ENCODE data around the gene RPS6KB1.
"Not testable (repeated sequence)": the region's sequence is repeated elsewhere in the genome, so short reads cannot be mapped to it uniquely, and the experiment has no call there.

The RPS6KB1 gene

DNA sequence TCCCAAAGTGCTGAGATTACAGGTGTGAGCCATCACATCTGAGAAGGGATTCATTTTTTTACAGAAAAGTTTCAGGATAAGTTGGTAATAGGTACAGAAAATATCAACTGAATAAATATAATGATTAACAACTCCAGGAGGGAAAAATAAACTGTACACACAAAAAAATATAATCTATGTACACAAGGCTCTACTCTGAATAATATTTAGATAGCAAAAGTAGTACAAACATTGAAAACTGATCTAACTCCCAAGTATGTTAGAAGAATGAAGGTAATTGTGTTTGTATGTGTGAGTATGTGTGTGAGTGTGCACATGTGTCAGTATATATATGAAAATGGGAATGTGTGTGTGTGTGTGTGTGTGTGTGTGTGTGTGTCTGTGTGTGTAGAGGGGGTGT lies 20.6 kb upstream of the RPS6KB1 start:
- DNase-seq (ENCODE audit: low read depth): no peak

DNA sequence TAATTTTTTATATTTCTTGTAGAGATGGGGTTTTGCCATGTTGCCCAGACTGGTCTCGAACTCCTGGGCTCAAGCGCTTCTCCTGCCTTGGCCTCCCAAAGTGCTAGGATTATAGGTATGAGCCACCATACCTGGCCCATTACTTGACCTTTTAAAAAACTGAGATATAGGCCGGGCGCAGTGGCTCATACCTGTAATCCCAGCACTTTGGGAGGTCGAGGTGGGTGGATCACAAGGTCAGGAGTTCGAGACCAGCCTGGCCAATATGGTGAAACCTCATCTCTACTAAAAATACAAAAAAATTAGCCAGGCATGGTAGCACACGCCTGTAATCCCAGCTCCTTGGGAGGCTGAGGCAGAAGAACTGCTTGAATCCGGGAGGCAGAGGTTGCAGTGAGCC lies 19.5 kb upstream of the RPS6KB1 start:
- not testable (repeated sequence) for DNase-seq (ENCODE audit: low read depth)

DNA sequence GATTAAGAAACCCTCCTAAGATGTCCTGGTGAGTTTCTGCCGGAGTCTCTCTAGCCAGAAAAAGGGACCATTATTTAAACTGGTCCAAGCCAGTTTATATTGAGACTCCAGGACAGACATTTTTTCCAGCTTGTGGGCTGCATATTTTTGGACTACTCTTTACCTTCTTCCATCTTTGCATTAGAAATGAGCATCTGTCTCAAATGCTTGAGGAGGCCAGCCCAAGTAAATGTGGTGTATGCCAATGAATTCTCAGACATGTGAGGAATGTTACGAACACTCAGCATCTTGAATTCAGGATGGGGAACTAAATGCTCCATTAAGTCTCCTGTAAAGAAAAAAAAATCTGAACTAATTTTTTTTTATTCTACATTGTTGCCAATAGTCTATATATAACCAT lies 18.5 kb upstream of the RPS6KB1 start:
- DNase-seq (ENCODE audit: low read depth): no peak

DNA sequence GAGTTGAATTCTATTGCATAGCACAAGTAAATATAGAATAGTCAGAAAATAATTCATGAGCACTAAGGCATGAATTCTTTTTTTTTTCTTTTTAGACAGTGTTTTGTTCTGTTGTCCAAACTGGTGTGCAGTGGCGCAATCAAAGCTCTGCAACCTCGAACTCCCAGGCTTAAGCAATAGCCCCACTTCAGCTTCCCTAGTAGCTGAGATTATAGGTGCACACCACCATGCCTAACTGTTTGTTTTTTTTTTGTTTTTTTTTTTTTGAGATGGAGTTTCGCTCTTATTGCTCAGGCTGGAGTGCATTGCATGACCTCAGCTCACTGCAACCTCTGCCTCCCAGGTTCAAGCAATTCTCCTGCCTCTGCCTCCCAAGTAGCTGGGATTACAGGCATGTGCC lies 16.8 kb upstream of the RPS6KB1 start:
- DNase-seq (ENCODE audit: low read depth): no peak

DNA sequence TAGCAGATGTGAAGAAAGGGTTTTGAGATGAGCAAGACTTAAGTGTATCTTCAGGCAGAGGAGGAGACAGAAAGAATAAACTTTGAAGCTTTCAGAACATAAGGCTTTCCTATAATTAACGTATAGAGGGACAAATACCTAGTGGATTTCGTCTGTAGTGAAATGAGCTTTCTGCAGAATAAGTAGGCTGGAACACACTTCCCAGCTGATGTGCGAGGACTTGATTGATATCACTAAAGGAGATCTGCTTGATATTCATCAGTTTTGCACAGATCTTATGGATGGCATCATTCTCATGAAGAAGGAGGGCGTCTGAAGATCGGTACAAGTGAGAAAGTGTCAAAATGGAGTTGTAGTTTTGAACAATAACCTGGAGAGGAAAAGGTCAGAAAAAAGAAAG lies 15.0 kb upstream of the RPS6KB1 start:
- no peak for DNase-seq (ENCODE audit: low read depth)

DNA sequence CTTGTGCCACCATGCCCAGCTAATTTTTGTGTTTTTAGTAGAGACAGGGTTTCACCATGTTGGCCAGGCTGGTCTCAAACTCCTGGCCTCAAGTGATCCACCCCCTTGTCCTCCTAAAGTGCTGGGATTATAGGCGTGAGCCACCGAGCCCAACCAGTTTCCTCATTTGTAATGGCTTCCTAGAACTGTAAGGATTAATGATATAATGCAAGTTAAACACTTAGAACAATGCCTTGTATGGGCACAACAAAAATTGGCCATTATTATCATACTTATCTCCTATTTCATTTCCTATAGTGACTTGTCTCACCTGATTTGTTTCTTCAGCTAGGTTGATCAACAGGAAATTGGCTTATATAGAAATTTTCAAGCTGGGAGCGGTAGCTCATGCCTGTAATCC lies 14.3 kb upstream of the RPS6KB1 start:
- DNase-seq (ENCODE audit: low read depth): no peak

DNA sequence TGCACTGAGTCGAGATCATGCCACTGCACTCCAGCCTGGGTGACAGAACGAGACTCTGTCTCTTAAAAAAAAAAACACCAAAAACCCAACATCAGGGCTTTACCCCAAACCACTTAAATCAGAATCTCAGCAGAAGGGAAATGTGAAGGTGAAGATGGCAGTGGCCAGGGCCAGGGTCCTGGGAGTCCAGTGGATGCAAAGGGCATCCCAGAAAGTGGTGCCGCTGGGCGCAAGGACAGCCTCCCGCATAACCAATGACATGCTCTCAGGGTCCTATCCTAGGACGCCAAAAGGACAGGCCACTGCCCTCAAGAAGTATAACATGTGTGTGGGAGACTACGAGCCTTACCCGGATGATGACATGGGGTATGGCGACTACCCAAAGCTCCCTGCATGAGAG lies 8.1 kb upstream of the RPS6KB1 start:
- no peak for DNase-seq (ENCODE audit: low read depth)

DNA sequence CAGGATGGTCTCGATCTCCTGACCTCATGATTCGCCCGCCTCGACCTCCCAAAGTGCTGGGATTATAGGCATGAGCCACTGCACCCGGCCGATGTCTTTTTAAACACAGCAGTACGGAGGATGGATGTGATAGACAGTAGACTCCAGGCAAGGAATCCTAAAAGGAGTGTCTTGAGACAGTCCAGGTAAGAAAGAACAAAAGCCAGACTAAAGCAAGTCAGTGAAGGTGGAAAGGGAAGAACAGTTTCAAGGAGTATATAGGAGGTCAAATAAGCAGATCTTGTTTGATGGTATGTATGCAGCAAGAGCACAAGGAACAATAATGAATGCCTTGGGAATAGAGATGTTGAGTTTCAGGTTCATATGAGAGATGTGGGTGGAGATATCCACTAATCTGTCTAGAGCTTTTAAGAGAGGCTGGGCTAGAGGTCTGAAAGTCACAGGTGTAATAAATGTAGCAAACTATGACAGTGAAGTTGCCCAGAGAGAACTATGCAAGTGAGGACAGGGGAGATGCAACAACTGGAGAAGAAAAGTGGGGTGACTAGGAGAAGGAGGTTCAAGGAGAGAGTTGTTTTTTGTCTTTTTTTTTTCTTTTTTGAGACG lies 4.7 kb upstream of the RPS6KB1 start:
- DNase-seq (ENCODE audit: low read depth): no peak

DNA sequence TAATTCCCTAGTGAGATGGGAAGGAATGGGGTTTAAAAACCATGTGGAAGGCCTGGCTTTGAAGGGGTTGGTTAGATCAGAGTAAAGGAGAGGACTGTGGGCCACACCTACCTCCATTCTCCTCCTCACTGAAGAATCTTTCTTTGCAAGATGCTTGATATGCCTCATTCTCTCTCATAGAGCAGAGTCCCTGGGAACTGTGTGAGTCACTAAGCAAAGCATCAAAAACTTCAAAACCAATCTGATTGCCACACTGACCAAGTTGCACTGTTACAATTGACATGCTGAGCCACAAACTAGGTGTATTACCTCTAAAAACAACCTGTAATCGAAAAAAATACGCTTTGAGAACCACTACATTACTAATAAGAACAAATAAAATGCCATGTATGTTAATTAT lies 2.2 kb upstream of the RPS6KB1 start:
- no peak for DNase-seq (ENCODE audit: low read depth)

DNA sequence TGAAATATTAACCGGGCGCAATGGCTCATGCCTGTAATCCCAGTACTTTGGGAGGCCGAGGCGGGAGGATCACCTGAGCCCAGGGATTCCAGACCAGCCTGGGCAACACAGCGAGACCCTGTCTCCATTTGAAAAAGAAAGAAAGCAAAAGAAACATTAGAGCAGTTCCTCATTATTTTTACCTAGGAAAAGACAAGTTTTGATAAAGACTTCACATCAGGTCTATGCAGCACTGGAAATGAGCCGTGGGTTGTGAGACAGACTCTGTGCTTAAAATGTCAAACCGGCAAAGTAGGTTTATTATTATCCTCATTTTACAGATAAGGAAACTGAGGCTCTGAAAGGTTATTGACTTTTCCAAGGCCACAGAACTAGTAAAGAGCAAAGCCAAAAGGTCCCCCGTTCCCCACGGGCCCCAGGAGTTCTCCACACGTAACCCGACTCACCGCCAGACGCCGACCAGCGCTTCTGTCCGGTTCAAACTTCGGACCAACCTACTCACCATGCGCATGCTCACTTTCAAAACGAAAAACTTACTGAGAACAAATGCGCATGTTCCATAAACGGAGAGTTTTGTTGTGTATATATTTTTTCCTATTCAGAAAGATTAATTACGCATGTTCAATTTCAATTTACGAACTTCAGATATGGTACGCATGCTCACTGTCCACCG lies 534 bp upstream of the RPS6KB1 start:
- no peak for DNase-seq (ENCODE audit: low read depth)

DNA sequence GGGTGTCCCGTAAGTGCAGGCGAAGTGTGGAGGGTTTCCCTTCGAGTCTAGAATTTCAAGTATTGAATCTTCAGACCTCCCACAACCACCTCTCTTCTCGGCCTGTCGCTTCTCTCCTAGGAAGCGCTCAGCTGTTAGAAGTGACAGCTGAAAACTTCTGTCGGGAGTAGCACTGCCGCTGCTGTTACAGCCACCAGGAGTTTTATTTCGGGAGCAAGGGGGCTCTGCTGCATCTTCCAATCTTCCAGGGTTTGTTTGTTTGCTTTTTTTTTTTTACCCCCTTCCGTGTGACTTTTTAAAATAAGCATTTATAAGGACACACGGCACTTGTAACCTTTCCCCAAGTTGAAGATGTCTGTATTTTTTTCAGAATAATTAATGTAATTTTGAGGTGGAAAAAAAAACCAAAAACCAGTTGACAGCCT lies 767 bp downstream of the RPS6KB1 start:
- DNase-seq (ENCODE audit: low read depth): no peak

DNA sequence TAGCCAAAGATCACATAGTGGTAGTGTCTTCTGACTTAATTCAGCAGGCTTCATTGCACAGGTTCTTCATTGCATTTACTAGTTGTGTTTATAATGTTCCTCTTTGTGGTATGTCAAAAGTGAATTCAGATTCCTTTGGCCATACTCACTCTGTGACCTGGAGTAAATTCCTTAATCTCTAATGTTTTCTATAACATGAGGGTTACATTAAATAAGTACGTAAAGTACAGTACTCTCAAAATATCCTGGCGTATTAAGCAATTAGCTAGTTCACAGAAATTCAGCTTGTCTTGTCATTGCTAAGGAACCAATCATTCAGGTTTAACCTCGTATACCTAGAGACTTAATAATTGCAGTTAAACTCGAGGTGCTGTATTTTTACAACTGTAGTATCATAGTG lies 4.2 kb downstream of the RPS6KB1 start:
- no peak for DNase-seq (ENCODE audit: low read depth)

DNA sequence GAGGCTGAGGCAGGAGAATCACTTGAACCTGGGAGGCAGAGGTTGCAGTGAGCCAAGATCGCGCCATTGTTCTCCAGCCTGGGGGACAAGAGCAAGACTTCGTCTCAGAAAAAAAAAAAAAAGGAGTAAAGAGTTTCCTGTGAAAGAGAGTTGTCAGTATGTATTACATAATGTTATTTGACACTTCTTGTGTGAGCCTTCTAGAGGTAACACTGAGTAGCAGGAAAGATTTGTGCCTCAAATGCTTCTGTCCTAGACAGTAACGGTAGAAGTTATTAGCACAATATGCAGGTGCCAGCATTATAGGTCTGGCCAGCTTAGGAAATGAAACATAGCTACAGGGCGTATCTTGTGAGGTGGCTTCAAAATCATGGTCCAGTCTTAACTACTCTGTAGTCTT lies 6.2 kb downstream of the RPS6KB1 start:
- DNase-seq (ENCODE audit: low read depth): no peak

DNA sequence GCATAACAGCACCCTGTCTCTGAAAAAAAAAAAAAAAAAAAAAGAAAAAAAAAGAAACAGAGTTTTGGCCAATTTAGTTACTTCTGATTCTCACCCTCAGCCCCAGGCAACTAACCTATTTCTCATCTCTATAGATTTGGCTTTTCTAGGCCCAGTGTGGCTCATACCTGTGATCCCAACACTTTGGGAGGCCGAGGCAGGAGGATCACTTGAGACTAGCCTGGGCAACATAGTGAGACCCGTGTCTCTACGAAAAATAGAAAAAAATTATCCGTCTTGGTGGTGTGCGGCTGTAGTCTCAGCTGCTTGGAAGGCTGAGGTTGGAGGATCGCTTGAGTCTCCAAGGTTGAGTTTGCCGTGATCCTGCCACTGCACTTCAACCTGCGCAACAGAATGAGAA lies 8.7 kb downstream of the RPS6KB1 start:
- no peak for DNase-seq (ENCODE audit: low read depth)

DNA sequence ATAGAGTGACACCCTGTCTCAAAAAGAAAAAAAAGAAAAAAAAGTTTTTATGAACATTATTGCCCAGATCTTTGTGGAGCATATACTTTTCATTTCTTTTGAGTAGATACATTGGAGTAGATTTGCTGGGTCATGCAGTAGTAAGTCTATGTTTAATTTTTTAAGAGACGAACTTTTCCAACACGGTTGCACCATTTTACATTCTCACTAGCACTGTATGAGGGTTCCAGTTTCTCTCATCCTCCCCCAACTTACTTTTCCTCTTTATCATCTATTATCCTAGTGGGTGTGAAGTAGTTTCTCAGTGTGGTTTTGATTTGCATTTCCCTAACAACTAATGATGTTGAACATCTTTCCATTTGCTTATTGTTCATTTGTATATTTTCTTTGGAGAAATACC lies 10.5 kb downstream of the RPS6KB1 start:
- no peak for DNase-seq (ENCODE audit: low read depth)

DNA sequence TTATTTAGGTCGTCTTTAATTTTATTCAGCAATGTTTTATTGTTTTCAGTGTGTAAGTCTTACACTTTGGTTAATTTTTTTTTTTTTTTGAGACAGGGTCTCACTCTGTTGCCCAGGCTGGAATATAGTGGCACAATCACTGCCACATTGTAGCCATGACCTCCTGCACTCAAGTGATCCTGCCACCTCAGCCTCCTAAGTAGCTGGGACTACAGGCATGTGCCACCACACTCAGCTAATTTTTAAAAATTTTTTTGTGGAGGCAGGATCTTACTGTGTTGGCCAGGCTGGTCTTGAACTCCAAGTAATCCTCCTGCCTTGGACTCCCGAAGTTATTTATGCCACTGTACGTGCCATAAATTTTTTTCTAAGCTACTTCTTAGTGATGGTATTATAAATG lies 14.5 kb downstream of the RPS6KB1 start:
- DNase-seq (ENCODE audit: low read depth): no peak

DNA sequence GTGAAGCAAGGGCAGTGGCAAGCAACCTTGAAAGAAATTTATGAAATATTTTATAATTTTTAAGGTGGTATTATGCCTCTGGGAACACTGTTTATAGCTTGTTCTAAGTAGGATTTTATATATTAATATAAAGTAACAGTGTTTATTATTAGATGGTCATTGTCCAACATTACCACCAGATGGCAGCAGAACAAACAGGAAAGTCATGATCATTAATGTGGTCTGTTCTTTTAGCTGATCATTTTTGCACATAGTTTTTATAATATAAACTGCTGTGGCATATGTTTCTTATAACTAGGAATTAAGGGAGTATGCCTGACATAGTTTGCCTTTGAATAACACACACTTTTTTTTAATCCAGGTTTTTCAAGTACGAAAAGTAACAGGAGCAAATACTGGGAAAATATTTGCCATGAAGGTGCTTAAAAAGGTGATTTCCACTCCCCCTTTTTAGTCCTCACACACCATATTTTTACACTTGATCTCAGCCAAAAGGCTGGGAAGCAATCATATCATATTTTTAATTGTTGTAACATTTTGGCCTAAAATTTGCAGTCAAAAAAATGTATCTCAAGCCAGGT lies 21.4 kb downstream of the RPS6KB1 start:
- no peak for DNase-seq (ENCODE audit: low read depth)

DNA sequence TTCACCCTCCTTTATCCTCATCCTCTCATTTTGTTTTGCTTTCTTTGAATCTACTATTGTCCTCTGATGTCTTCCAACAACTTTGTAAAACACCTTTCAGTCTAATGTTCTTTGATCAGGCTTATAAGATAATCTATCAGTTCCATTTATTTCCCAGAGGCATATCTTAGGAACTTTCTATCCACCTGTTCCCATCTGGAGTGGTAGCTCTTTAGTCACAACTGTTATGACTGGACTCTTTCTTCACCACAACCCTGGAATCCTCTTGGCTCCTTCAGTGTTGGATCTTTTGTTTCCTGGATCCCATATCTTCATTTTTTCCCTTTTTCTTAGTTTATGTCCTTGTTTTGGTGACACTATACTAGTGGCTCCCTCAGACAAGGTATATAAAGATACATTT lies 23.5 kb downstream of the RPS6KB1 start:
- DNase-seq (ENCODE audit: low read depth): no peak

DNA sequence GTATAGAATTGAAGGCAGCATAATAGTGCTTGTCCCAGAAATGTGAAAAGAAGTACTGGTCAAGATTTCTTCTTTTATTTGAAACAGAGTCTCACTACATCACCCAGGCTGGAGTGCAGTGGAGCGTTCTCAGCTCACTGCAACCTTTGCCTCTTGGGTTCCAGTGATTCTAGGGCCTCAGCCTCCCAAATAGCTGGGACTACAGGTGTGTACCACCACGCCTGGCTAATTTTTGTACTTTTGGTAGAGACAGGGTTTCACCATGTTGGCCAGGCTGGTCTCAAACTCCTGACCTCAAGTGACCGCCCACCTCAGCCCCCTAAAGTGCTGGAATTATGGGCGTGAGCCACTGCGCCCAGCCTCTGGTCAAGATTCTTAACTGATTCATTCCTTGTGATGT lies 27.7 kb downstream of the RPS6KB1 start:
- DNase-seq (ENCODE audit: low read depth): not testable (repeated sequence)

DNA sequence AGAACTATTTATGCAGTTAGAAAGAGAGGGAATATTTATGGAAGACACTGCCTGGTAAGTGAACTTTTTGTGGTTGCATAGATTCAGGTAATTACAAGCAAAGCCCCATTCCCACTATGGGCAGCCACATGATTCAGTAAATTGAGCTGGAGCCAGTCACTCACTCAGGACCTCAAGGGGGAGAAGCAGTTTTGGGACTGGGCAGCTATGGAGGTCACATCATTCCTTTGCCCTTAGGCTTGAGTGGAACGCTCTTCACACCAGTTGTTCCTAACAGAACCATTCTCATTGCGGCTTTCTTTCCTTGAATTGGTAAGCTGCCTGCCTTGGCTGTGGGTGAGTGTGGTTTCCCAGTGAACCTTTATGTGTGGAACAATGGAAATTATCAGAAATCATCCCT lies 37.2 kb downstream of the RPS6KB1 start:
- DNase-seq (ENCODE audit: low read depth): not testable (repeated sequence)

DNA sequence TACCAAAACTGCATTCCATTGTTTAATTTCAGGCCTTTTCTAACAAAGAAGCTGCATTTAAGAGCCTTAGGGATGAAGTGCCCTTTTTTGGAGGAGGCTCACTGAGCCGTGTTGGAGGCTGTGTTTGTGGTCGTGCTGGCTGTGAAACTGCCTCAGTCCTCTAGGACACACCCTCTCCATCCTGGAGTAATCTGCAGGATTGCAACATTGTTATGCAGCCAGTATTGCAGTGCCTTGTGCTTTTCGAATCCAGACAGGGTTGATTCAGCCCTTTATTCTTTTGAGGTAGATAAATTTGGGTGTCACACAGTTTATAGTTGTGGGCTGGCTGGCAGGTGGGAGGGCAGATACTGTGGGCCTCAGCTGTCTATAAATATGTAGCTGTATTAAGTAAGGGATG lies 37.8 kb downstream of the RPS6KB1 start:
- not testable (repeated sequence) for DNase-seq (ENCODE audit: low read depth)

DNA sequence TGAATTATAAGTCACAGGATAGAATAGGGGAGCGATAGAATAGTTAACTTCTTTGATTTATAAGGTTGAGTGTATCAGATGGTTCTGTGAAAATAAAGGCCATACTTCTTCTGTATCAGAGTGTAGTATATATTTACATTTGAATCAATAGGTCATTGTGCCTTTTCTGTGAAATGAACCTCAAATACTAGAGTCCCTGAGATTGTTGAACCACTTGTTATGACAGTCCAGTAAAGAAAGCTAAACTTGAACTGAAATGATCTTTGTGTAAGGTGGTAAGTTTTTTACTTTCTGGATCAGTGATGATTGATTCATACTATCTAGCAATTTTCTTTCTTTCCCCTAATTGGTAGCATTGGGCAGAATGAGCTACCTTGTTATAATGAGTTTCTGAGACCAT lies 40.4 kb downstream of the RPS6KB1 start:
- DNase-seq (ENCODE audit: low read depth): not testable (repeated sequence)

DNA sequence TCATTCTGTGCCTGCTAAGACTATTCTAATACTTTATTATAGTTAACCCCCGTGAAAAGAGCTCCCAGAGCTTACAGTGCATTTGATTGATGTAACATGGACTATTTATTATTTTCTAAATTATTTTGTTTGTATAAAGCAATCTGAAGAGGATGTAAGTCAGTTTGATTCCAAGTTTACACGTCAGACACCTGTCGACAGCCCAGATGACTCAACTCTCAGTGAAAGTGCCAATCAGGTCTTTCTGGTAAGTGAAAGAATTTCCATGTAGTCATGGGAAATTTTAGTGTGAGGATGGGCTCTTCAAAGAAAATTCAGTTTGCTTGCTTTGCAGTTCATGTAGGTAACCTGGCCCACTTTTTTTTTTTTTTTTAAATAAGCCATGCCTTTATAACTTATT lies 47.8 kb downstream of the RPS6KB1 start:
- DNase-seq (ENCODE audit: low read depth): not testable (repeated sequence)

DNA sequence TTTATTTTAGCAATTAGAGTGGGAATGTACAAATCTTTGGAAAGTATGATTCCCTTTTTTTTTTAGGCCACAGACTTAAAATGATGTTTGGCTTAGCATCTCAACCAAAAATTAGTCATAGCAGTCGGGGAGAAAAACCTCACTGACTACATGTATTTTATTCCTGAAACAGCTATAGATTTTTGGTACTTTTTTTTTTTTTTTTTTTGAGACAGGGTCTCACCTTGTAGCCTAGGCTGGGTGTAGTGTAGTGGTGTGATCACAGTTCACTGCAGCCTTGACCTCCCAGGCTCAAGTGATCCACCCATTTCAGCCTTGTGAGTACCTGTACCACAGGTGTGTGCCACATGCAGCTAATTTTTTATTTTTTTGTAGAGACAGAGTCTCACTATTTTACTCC lies 48.2 kb downstream of the RPS6KB1 start:
- no peak for DNase-seq (ENCODE audit: low read depth)

All from activated T-cell treated with anti-CD3 and anti-CD28 coated beads for 48 hours (primary cell).